NT2/D1 (cell line): Measurements from ENCODE around the gene GSE1.

Source experiments
- YY1 ChIP-seq: IDR thresholded peaks from 2 replicates; pipeline ENCODE4 v1.6.1; 2011; ENCODE audit not compliant: insufficient read length, insufficient read depth
- ZNF274 ChIP-seq: IDR thresholded peaks from 2 replicates; pipeline ENCODE4 v1.6.1; 2011; ENCODE audit warnings: mild to moderate bottlenecking, low read depth, low read length

DNA sequence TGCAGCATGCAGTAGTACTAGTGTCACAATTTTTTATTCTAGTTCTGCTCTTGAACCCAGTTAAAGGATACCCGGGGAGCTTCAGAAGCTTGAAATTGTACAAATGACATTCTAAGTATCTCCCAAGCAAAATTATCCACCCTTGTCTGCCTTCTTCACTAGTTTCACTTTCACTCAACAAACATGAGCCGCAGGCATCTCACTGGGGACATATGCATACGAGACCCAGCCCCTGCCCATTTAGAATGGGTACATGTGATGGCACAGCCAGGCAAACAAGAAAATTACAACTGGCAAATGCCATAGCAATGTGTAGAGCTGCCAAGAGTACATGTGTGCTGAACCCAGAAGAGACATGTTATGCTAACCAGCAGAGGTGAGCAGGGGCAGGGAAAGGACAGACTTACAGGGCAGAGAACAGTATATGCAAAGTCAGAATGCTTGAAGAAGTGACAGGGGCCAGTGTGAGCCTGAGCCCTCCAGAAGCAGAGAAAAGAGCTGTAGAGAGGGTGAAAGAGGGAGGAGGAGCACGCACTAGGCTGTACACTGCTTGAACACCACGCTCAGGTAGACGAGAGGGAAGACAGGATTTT lies 67.3 kb downstream of the GSE1 start:
- TF ChIP-seq ZNF274 (no peak), YY1 (no peak)
